HepG2 (cell line): Measurements from ENCODE around the gene NOL4L. TPM values are rescaled to one million over a fixed set of nuclear protein-coding genes. Genes with fewer than 3 reads are reported as not detected.

ENCODE experiments used
- CCAR2 ChIP-seq: fragments of 200-400 bp; formaldehyde crosslinking; optimal IDR thresholded peaks from 2 replicates; pipeline ENCODE3; 2018; ENCODE audit warnings: low read depth, mild to moderate bottlenecking, low read length, moderate library complexity
- FOXO4 ChIP-seq: sonication (generic); formaldehyde crosslinking; conservative IDR thresholded peaks from 2 replicates; pipeline ENCODE4 v1.8.1; 2023; ENCODE audit warnings: missing genetic modification reagents
- KDM3A ChIP-seq: IDR thresholded peaks from 2 replicates; pipeline ENCODE4 v1.6.1; 2018; ENCODE audit warnings: low read depth, missing compliant biosample characterization
- MEIS2 ChIP-seq: sonication (generic); formaldehyde crosslinking; IDR thresholded peaks from 2 replicates; pipeline ENCODE4 v1.9.0; 2021; ENCODE audit warnings: mild to moderate bottlenecking, missing genetic modification reagents
- RAD51 ChIP-seq: fragments of 450-650 bp; IDR thresholded peaks from 2 replicates; pipeline ENCODE4 v1.6.1; 2016; ENCODE audit warnings: borderline replicate concordance
- RBFOX2 ChIP-seq: fragments of 200-400 bp; formaldehyde crosslinking; IDR thresholded peaks from 2 replicates; pipeline ENCODE4 v1.6.1; 2017; ENCODE audit warnings: low read depth, mild to moderate bottlenecking, low read length
- SIN3A ChIP-seq: IDR thresholded peaks from 2 replicates; pipeline ENCODE4 v1.6.1; 2011; ENCODE audit warnings: low read depth, mild to moderate bottlenecking, control low read depth, low read length, borderline replicate concordance
- SP4 ChIP-seq: sonication (generic); formaldehyde crosslinking; IDR thresholded peaks from 2 replicates; pipeline ENCODE4 v1.8.1; 2023; ENCODE audit warnings: mild to moderate bottlenecking, missing genetic modification reagents
- ZFP36L1 ChIP-seq: sonication (generic); formaldehyde crosslinking; IDR thresholded peaks from 2 replicates; pipeline ENCODE4 v1.8.0; 2022; ENCODE audit warnings: mild to moderate bottlenecking, missing genetic modification reagents, moderate library complexity
- ZNF235 ChIP-seq: sonication (generic); formaldehyde crosslinking; IDR thresholded peaks from 2 replicates; pipeline ENCODE4 v1.8.1; 2023; ENCODE audit warnings: mild to moderate bottlenecking, missing genetic modification reagents, borderline replicate concordance
- ZNF768 ChIP-seq: sonication (generic); formaldehyde crosslinking; IDR thresholded peaks from 2 replicates; pipeline ENCODE4 v1.4.0; 2020; ENCODE audit warnings: missing genetic modification reagents
- ZSCAN21 ChIP-seq: sonication (generic); formaldehyde crosslinking; IDR thresholded peaks from 2 replicates; pipeline ENCODE4 v1.8.0; 2022; ENCODE audit warnings: mild to moderate bottlenecking, missing genetic modification reagents, moderate library complexity, borderline replicate concordance
- polyA plus RNA-seq, 8 experiments: library from polyadenylated mRNA; depleted of rRNA in 3 of 8; stranded (reverse) in 7 of 8; unstranded in 1 of 8; fragments of >200 nt; fragmentation: Illumina TruSeq in 4 of 8; extraction: Trizol in 4 of 8; gene quantifications; 2 replicates each; pipeline versions ENCODE4 v1.2.1 to v1.2.3, GENCODE V29; 2011 to 2016; ENCODE audit warnings: low read depth in 4 of 8, missing spikeins in 1 of 8, mixed read lengths in 1 of 8; ENCODE audit not compliant: insufficient read depth in 1 of 8
- total RNA-seq, 5 experiments: library from RNA; depleted of rRNA; stranded (reverse); fragments of >200 nt; fragmentation: Illumina TruSeq; extraction: Trizol; gene quantifications; 2 replicates each; pipeline ENCODE4 v1.2.3, GENCODE V29; 2016; ENCODE audit warnings: low read depth in 1 of 5
- TF ChIP-seq, protein P1 (sequence below): sonication (generic); formaldehyde crosslinking; IDR thresholded peaks from 2 replicates; pipeline ENCODE4 v1.8.0; 2022; ENCODE audit warnings: mild to moderate bottlenecking, missing genetic modification reagents; ENCODE audit not compliant: insufficient replicate concordance
- TF ChIP-seq, protein P2 (sequence below): sonication (generic); formaldehyde crosslinking; IDR thresholded peaks from 2 replicates; pipeline ENCODE4 v1.4.0; 2020; ENCODE audit warnings: missing genetic modification reagents
- TF ChIP-seq, protein P3 (sequence below): sonication (generic); formaldehyde crosslinking; IDR thresholded peaks from 2 replicates; pipeline ENCODE4; 2020; ENCODE audit warnings: missing genetic modification reagents, mild to moderate bottlenecking, borderline replicate concordance

The NOL4L gene
- total and polyA plus RNA-seq, 2 of the 13 experiments (the other 11 are each of a cell fraction or from before 2014, with no cell fraction given) = 16.6 to 35.4 TPM

GRCh38 chr20:32544893-32545840 lies 40.0 kb downstream of the NOL4L start (continued):
- TF ChIP-seq, protein P1, sequence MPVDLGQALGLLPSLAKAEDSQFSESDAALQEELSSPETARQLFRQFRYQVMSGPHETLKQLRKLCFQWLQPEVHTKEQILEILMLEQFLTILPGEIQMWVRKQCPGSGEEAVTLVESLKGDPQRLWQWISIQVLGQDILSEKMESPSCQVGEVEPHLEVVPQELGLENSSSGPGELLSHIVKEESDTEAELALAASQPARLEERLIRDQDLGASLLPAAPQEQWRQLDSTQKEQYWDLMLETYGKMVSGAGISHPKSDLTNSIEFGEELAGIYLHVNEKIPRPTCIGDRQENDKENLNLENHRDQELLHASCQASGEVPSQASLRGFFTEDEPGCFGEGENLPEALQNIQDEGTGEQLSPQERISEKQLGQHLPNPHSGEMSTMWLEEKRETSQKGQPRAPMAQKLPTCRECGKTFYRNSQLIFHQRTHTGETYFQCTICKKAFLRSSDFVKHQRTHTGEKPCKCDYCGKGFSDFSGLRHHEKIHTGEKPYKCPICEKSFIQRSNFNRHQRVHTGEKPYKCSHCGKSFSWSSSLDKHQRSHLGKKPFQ (CRISPR knock-in tag) = peak; percentile 85
- TF ChIP-seq ZNF768 (no peak; the same call in 1 of the 2 replicates), SP4 (CRISPR knock-in tag) (peak; percentile 76), RAD51 (no peak), ZNF235 (CRISPR knock-in tag) (0 out of 2 replicates have a peak, but pooled peaks have one; percentile 21), KDM3A (peak; percentile 98), MEIS2 (CRISPR knock-in tag) (peak; percentile 100), RBFOX2 (peak; percentile 46; the same call in 1 of the 2 replicates), ZSCAN21 (peak; percentile 98), SIN3A (peak; percentile 89; the same call in 1 of the 2 replicates), CCAR2 (no peak), FOXO4 (CRISPR knock-in tag) (no peak), ZFP36L1 (CRISPR knock-in tag) (peak; percentile 97)
- TF ChIP-seq, protein P2, sequence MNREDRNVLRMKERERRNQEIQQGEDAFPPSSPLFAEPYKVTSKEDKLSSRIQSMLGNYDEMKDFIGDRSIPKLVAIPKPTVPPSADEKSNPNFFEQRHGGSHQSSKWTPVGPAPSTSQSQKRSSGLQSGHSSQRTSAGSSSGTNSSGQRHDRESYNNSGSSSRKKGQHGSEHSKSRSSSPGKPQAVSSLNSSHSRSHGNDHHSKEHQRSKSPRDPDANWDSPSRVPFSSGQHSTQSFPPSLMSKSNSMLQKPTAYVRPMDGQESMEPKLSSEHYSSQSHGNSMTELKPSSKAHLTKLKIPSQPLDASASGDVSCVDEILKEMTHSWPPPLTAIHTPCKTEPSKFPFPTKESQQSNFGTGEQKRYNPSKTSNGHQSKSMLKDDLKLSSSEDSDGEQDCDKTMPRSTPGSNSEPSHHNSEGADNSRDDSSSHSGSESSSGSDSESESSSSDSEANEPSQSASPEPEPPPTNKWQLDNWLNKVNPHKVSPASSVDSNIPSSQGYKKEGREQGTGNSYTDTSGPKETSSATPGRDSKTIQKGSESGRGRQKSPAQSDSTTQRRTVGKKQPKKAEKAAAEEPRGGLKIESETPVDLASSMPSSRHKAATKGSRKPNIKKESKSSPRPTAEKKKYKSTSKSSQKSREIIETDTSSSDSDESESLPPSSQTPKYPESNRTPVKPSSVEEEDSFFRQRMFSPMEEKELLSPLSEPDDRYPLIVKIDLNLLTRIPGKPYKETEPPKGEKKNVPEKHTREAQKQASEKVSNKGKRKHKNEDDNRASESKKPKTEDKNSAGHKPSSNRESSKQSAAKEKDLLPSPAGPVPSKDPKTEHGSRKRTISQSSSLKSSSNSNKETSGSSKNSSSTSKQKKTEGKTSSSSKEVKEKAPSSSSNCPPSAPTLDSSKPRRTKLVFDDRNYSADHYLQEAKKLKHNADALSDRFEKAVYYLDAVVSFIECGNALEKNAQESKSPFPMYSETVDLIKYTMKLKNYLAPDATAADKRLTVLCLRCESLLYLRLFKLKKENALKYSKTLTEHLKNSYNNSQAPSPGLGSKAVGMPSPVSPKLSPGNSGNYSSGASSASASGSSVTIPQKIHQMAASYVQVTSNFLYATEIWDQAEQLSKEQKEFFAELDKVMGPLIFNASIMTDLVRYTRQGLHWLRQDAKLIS (CRISPR knock-in tag) = no peak
- TF ChIP-seq, protein P3, sequence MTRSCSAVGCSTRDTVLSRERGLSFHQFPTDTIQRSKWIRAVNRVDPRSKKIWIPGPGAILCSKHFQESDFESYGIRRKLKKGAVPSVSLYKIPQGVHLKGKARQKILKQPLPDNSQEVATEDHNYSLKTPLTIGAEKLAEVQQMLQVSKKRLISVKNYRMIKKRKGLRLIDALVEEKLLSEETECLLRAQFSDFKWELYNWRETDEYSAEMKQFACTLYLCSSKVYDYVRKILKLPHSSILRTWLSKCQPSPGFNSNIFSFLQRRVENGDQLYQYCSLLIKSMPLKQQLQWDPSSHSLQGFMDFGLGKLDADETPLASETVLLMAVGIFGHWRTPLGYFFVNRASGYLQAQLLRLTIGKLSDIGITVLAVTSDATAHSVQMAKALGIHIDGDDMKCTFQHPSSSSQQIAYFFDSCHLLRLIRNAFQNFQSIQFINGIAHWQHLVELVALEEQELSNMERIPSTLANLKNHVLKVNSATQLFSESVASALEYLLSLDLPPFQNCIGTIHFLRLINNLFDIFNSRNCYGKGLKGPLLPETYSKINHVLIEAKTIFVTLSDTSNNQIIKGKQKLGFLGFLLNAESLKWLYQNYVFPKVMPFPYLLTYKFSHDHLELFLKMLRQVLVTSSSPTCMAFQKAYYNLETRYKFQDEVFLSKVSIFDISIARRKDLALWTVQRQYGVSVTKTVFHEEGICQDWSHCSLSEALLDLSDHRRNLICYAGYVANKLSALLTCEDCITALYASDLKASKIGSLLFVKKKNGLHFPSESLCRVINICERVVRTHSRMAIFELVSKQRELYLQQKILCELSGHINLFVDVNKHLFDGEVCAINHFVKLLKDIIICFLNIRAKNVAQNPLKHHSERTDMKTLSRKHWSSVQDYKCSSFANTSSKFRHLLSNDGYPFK = peak; percentile 70; the same call in 1 of the 2 replicates
